NB4 (cell line): ENCODE data around the gene OMD.

ENCODE experiments used
- DNase-seq: peaks from one replicate; pipeline ENCODE4 v3.0.0; 2010; ENCODE audit warnings: low read depth
- H3K4me3 ChIP-seq: one replicate; pipeline ENCODE4 v1.5.1; 2011; ENCODE audit warnings: mild to moderate bottlenecking, low read depth, low read length, moderate library complexity
- CTCF ChIP-seq: IDR thresholded peaks from one replicate; pipeline ENCODE4 v1.5.1; 2012; ENCODE audit warnings: low read depth, low read length
- MAX ChIP-seq: IDR thresholded peaks from 2 replicates; pipeline ENCODE4 v1.6.1; 2011; ENCODE audit warnings: low read depth, low read length
- MYC ChIP-seq: IDR thresholded peaks from 2 replicates; pipeline ENCODE4 v1.6.1; 2011; ENCODE audit warnings: low read depth, low read length
- POLR2A ChIP-seq: IDR thresholded peaks from 2 replicates; pipeline ENCODE4 v1.6.1; 2011; ENCODE audit warnings: mild to moderate bottlenecking; ENCODE audit not compliant: insufficient read length; ENCODE audit errors: extremely low read depth

The OMD gene

GRCh38 chr9:92438900-92439526 is 14.7 kb upstream of the OMD start:
- DNase-seq: peak; percentile 4
- H3K4me3 ChIP-seq: no peak overlapping the region
- TF ChIP-seq MAX: no peak
- no peak for TF ChIP-seq MYC
- no peak for TF ChIP-seq POLR2A
- no peak for TF ChIP-seq CTCF

GRCh38 chr9:92435263-92435662 is 11.0 kb upstream of the OMD start:
- no peak for DNase-seq
- H3K4me3 ChIP-seq: no peak overlapping the region
- TF ChIP-seq MAX (no peak), CTCF (no peak), MYC (no peak), POLR2A (no peak)

- no peak for DNase-seq
- H3K4me3 ChIP-seq: no peak overlapping the region
- TF ChIP-seq CTCF: no peak
- TF ChIP-seq MAX: no peak
- no peak for TF ChIP-seq POLR2A
- TF ChIP-seq MYC: no peak
Observed at GRCh38 chr9:92432972-92433548, 8.8 kb upstream of the OMD start.

- no peak for DNase-seq
- TF ChIP-seq MYC (no peak), MAX (no peak), CTCF (no peak), POLR2A (no peak)
Observed at GRCh38 chr9:92432350-92432749, 8.1 kb upstream of the OMD start.

GRCh38 chr9:92429836-92430235 is 5.6 kb upstream of the OMD start:
- H3K4me3 ChIP-seq: no peak overlapping the region
- TF ChIP-seq MAX (no peak), CTCF (no peak), MYC (no peak), POLR2A (no peak)
- DNase-seq: no peak

More at GRCh38 chr9:92432350-92432749, 8.1 kb upstream of the OMD start:
- no peak overlapping the region for H3K4me3 ChIP-seq

- TF ChIP-seq CTCF: no peak
- no peak for TF ChIP-seq MAX
- no peak for TF ChIP-seq MYC
- TF ChIP-seq POLR2A: no peak
- no peak for DNase-seq
Observed at GRCh38 chr9:92426501-92427145, 2.4 kb upstream of the OMD start.

More at GRCh38 chr9:92426501-92427145, 2.4 kb upstream of the OMD start:
- no peak overlapping the region for H3K4me3 ChIP-seq
